HG02870 (cell line): ENCODE measurements around the gene ATF6.

ENCODE experiments used
- ATAC-seq: cut with Tn5 transposase; IDR thresholded peaks from one replicate; pipeline ENCODE4 v1.9.1; 2021; ENCODE audit warnings: mild to moderate bottlenecking, moderate library complexity; ENCODE audit not compliant: unreplicated experiment

The ATF6 gene

GRCh38 chr1:161766102-161766981, at the start of gene ATF6:
ATF6 (plus strand) TSS chr1:161766320; CDS start chr1:161766361, 41 bp downstream.
- ATAC-seq: peak; percentile 66

- peak; percentile 44 for ATAC-seq
Measured at GRCh38 chr1:161718559-161719324, 47.4 kb upstream of the ATF6 start.

GRCh38 chr1:161719325-161719611, 46.9 kb upstream of the ATF6 start:
- ATAC-seq: peak; percentile 56

GRCh38 chr1:161720422-161720821, 45.7 kb upstream of the ATF6 start:
- no peak for ATAC-seq

GRCh38 chr1:161720956-161721737, 45.0 kb upstream of the ATF6 start, which contains the start of gene FCRLB:
FCRLB (plus strand) TSS chr1:161721544; CDS start chr1:161722673, 1,129 bp downstream.
- ATAC-seq: no peak

GRCh38 chr1:161721738-161722343, 44.3 kb upstream of the ATF6 start:
- ATAC-seq: no peak

GRCh38 chr1:161722406-161722805, 43.7 kb upstream of the ATF6 start:
- no peak for ATAC-seq

GRCh38 chr1:161723459-161724141, 42.5 kb upstream of the ATF6 start:
- ATAC-seq: no peak

- peak; percentile 7 for ATAC-seq
Measured at GRCh38 chr1:161725258-161725907, 40.7 kb upstream of the ATF6 start.

- peak; percentile 15 for ATAC-seq
Measured at GRCh38 chr1:161725908-161726472, 40.1 kb upstream of the ATF6 start.

- ATAC-seq: peak; percentile 43
Measured at GRCh38 chr1:161726473-161727255, 39.5 kb upstream of the ATF6 start.

- peak; percentile 3 for ATAC-seq
Measured at GRCh38 chr1:161727256-161727924, 38.7 kb upstream of the ATF6 start.

GRCh38 chr1:161728376-161729226, 37.5 kb upstream of the ATF6 start:
- no peak for ATAC-seq

- ATAC-seq: no peak
Measured at GRCh38 chr1:161730050-161730564, 36.0 kb upstream of the ATF6 start.

GRCh38 chr1:161731241-161731640, 34.9 kb upstream of the ATF6 start:
- ATAC-seq: no peak

GRCh38 chr1:161731981-161732718, 34.0 kb upstream of the ATF6 start:
- ATAC-seq: no peak
